IMR-90 (cell line): Measurements from ENCODE around the gene ZNF385B. TPM values are rescaled to one million over a fixed set of nuclear protein-coding genes. Genes with fewer than 3 reads are reported as not detected.

ENCODE experiments used
- ATAC-seq: fragments of 200-7000 bp; cut with Tn5 transposase; 2 replicates; pipeline ENCODE4 v1.9.1; 2020; ENCODE audit warnings: low read depth, mild to moderate bottlenecking, moderate library complexity
- BruUV-seq: library from RNA; stranded (reverse); fragments of 400-500 nt; replicated peaks from 2 replicates; lab custom pipeline; 2021; lab: Mats Ljungman, UMichigan
- CTCF ChIA-PET: fragments of 300-600 bp; formaldehyde crosslinking; extraction: SDS; loops from one replicate; lab custom pipeline; 2021; ENCODE audit warnings: antibody characterized with exemption; lab: Yijun Ruan, JAX
- POLR2A ChIA-PET: fragments of 300-600 bp; sonication (Branson Sonifier 250); formaldehyde crosslinking; loops from one replicate; lab custom pipeline; 2022; ENCODE audit warnings: antibody characterized with exemption; ENCODE audit not compliant: unreplicated experiment; lab: Charles Lee
- DNase-seq: peaks from one replicate; pipeline ENCODE4 v3.0.0; 2013
- H2AFZ ChIP-seq: replicated peaks from 2 replicates; pipeline ENCODE3; 2013; ENCODE audit warnings: low read length, mild to moderate bottlenecking; ENCODE audit not compliant: poor library complexity
- H2AK5ac ChIP-seq: 2 replicates; pipeline ENCODE4 v1.6.1; 2013; ENCODE audit warnings: low read depth, low read length, inconsistent platforms
- H2AK9ac ChIP-seq: replicated peaks from 2 replicates; pipeline ENCODE3; 2013; ENCODE audit warnings: mild to moderate bottlenecking, low read depth, low read length, moderate library complexity; ENCODE audit not compliant: poor library complexity
- H2BK120ac ChIP-seq: 2 replicates; pipeline ENCODE4 v1.6.1; 2013; ENCODE audit warnings: low read depth, low read length, inconsistent platforms
- H2BK15ac ChIP-seq: 3 replicates; pipeline ENCODE4 v1.6.1; 2013; ENCODE audit warnings: low read depth, low read length, inconsistent platforms
- H2BK20ac ChIP-seq: 2 replicates; pipeline ENCODE4 v1.6.1; 2013; ENCODE audit warnings: low read depth, mild to moderate bottlenecking, inconsistent platforms, low read length, moderate library complexity
- H2BK5ac ChIP-seq: 2 replicates; pipeline ENCODE4 v1.6.1; 2013; ENCODE audit warnings: mild to moderate bottlenecking, low read depth, low read length, inconsistent platforms; ENCODE audit not compliant: poor library complexity, severe bottlenecking
- H3K14ac ChIP-seq: replicated peaks from 2 replicates; pipeline ENCODE4 v1.6.1; 2013; ENCODE audit warnings: low read depth, low read length, inconsistent platforms
- H3K18ac ChIP-seq: 2 replicates; pipeline ENCODE4 v1.6.1; 2013; ENCODE audit warnings: low read depth, low read length, control low read depth
- H3K23ac ChIP-seq: 2 replicates; pipeline ENCODE4 v1.6.1; 2013; ENCODE audit warnings: low read depth, low read length, inconsistent platforms
- H3K27ac ChIP-seq: 2 replicates; pipeline ENCODE4 v1.5.1; 2013; ENCODE audit warnings: mild to moderate bottlenecking, control low read depth, low read length; ENCODE audit not compliant: insufficient read depth
- H3K27me3 ChIP-seq: 2 replicates; pipeline ENCODE4 v1.6.1; 2013; ENCODE audit warnings: low read length; ENCODE audit not compliant: control insufficient read depth, insufficient read depth
- H3K36me3 ChIP-seq: 2 replicates; pipeline ENCODE4 v1.6.1; 2013; ENCODE audit warnings: low read length, mixed read lengths; ENCODE audit not compliant: control insufficient read depth, insufficient read depth
- H3K4ac ChIP-seq: 2 replicates; pipeline ENCODE4 v1.6.1; 2013; ENCODE audit warnings: low read depth, low read length, inconsistent platforms
- H3K4me1 ChIP-seq: 2 replicates; pipeline ENCODE4 v1.6.1; 2013; ENCODE audit warnings: low read length, mixed read lengths; ENCODE audit not compliant: control insufficient read depth, insufficient read depth
- H3K4me2 ChIP-seq: 2 replicates; pipeline ENCODE4 v1.6.1; 2013; ENCODE audit warnings: low read depth, mild to moderate bottlenecking, control low read depth, low read length, moderate library complexity
- H3K4me3 ChIP-seq: 2 replicates; pipeline ENCODE4 v1.5.1; 2013; ENCODE audit warnings: low read depth, mild to moderate bottlenecking, control low read depth, low read length, moderate library complexity; ENCODE audit not compliant: insufficient read depth
- H3K56ac ChIP-seq: 2 replicates; pipeline ENCODE4 v1.6.1; 2013; ENCODE audit warnings: low read length, inconsistent platforms; ENCODE audit not compliant: insufficient read depth; ENCODE audit errors: extremely low read depth
- H3K79me1 ChIP-seq, 2 experiments: 2 replicates each; pipeline ENCODE4 v1.6.1; 2013; ENCODE audit warnings: low read length in 2 of 2, inconsistent platforms in 1 of 2, low read depth in 1 of 2
- H3K9ac ChIP-seq: 2 replicates; pipeline ENCODE4 v1.6.1; 2013; ENCODE audit warnings: low read depth, low read length, control low read depth
- H3K9me1 ChIP-seq: 2 replicates; pipeline ENCODE4 v1.6.1; 2013; ENCODE audit warnings: low read length, inconsistent platforms; ENCODE audit not compliant: insufficient read depth
- H3K9me3 ChIP-seq: 2 replicates; pipeline ENCODE4 v1.6.1; 2013; ENCODE audit warnings: low read length; ENCODE audit not compliant: control insufficient read depth, insufficient read depth
- H4K20me1 ChIP-seq: 2 replicates; pipeline ENCODE4 v1.6.1; 2013; ENCODE audit warnings: low read length, inconsistent platforms; ENCODE audit not compliant: insufficient read depth
- H4K5ac ChIP-seq: 2 replicates; pipeline ENCODE4 v1.6.1; 2013; ENCODE audit warnings: mild to moderate bottlenecking, low read depth, low read length, control low read depth
- H4K8ac ChIP-seq, 2 experiments: 2 replicates each; pipeline ENCODE4 v1.6.1; 2013; ENCODE audit warnings: low read depth in 2 of 2, low read length in 2 of 2, control low read depth in 1 of 2, inconsistent platforms in 1 of 2
- H4K91ac ChIP-seq: 2 replicates; pipeline ENCODE4 v1.6.1; 2013; ENCODE audit warnings: low read depth, low read length, inconsistent platforms; ENCODE audit not compliant: insufficient read depth
- CHD1 ChIP-seq: IDR thresholded peaks from 2 replicates; pipeline ENCODE4 v1.6.1; 2012; ENCODE audit warnings: low read depth, low read length, improper control_type of control experiment
- CTCF ChIP-seq: conservative IDR thresholded peaks from 2 replicates; pipeline ENCODE4 v1.5.1; 2012; ENCODE audit warnings: mild to moderate bottlenecking, low read depth, low read length, improper control_type of control experiment
- RAD21 ChIP-seq: IDR thresholded peaks from 2 replicates; pipeline ENCODE4 v1.6.1; 2012; ENCODE audit warnings: low read length, improper control_type of control experiment
- SMC3 ChIP-seq: fragments of 150-350 bp; IDR thresholded peaks from 2 replicates; pipeline ENCODE4 v1.6.1; 2016; ENCODE audit warnings: low read depth, mild to moderate bottlenecking, antibody characterized with exemption, low read length, moderate library complexity
- WGBS, 2 experiments: methylation state at CpG; one replicate each; pipeline versions ENCODE4 v1.1.5 to v1.1.7; 2013; ENCODE audit warnings: missing lambda C conversion rate in 2 of 2; ENCODE audit not compliant: insufficient read length in 1 of 2; ENCODE audit errors: extremely low coverage in 2 of 2; 5-methylcytosine and 5-hydroxymethylcytosine counted together
- dilution Hi-C: fragments of 300-500 bp; cut with HindIII; formaldehyde crosslinking; loops from one replicate; pipeline ENCODE4 v1.14.3; 2018; ENCODE audit warnings: low sequenced_read_pairs; ENCODE audit not compliant: unreplicated experiment
- in situ Hi-C: fragments of 300-500 bp; cut with MboI; formaldehyde crosslinking; loops from 3 replicates; pipeline ENCODE4 v1.14.3; 2019; ENCODE audit warnings: low sequenced_read_pairs, inconsistent platforms, mixed read lengths
- intact Hi-C: fragments of 100-400 bp; cut with micrococcal nuclease; formaldehyde crosslinking; loops from 2 replicates; pipeline ENCODE4 v1.10.0; 2022
- polyA plus RNA-seq, 3 experiments: library from polyadenylated mRNA; depleted of rRNA; stranded (reverse); fragments of >200 nt; gene quantifications; 2 replicates each; pipeline ENCODE4 v1.2.3, GENCODE V29; 2012; ENCODE audit warnings: low replicate concordance in 1 of 3
- total RNA-seq: library from RNA; depleted of rRNA; stranded (reverse); fragments of >200 nt; gene quantifications from 2 replicates; pipeline ENCODE4 v1.2.3, GENCODE V29; 2012

Gene ZNF385B
- total and polyA plus RNA-seq, 2 of the 4 experiments (the other 2 are of a cell fraction), result not detected

DNA sequence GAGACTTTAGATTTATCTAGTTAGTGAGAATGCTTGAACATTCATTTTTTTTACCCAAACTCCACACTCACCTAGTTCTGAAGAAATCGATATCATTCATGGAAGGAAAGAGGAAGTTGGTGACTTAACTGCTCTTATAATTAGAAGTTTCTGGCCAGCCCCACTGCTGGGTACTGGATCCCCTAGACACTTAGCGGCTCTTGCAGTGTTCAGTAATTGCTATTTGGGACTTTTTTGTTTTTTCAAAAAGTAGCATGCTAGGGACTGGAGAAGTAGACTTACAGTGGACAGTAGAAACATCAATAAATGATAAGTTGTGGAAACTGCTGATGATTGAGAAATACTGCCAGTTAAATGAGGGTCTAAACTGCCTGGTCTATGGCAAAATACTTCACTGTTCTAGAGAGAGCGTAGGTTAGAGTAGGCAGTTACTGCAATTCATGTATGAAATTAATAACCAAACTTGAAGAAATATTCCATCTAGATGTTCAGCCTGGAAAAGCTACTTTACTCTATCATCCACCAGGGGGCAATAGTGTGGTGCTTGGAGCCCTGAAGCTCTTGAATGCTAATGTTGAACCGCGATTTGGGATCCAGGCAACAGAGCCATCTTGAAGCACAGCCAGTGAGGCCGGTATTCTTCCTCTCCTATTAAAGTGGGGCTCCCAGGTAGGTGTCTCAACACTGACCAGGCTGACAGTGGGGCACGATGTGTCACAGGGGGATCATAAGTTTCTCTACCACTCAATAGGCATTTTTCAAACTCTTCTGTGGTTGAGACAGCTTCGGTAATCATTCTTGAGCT is 450.7 kb downstream of the ZNF385B start:
- H3K9me3 ChIP-seq, result no peaks in the 10 kb centered on the region
- WGBS, 2 experiments, result no CpG with 5 or more reads among the region's 8 CpGs
- H4K8ac ChIP-seq, result no peak overlapping the region
- ChIA-PET POLR2A (no interaction called here), CTCF (interaction anchor here (0.6 to 2.3 kb wide), 9 partner anchors 10 to 502 kb away, joined by 3 to 7 read pairs (median 4); no protein-coding TSS in a partner anchor)
- no peak overlapping the region for H3K56ac ChIP-seq
- BruUV-seq, result no TSS peak
- 0 out of 2 replicates have a peak, but pooled peaks cover 2% of the 10 kb centered on the region for H3K4me1 ChIP-seq
- no peak overlapping the region for H3K4me3 ChIP-seq
- no peak overlapping the region for H2BK15ac ChIP-seq
- no peak overlapping the region for H2AK9ac ChIP-seq
- no peaks in the 10 kb centered on the region; the same call in 1 of the 2 replicates for H3K9me1 ChIP-seq
- H2BK120ac ChIP-seq, result no peak overlapping the region
- no peak overlapping the region for H3K9ac ChIP-seq
- DNase-seq, result peak; percentile 65
- H3K14ac ChIP-seq, result no peak overlapping the region
- TF ChIP-seq CHD1 (no peak), CTCF (peak; percentile 67), RAD21 (peak; percentile 71), SMC3 (peak; percentile 73)
- ATAC-seq, result peak; percentile 88
- no peaks in the 10 kb centered on the region for H3K79me1 ChIP-seq
- intact Hi-C loops, result loop anchor here (1.0 kb wide), 2 partner anchors 191 to 341 kb away; no protein-coding TSS in a partner anchor
- H3K18ac ChIP-seq, result no peak overlapping the region
- no peak overlapping the region for H3K4me2 ChIP-seq
- dilution Hi-C loops, result no loop called here
- H4K5ac ChIP-seq, result no peak overlapping the region
- H4K20me1 ChIP-seq, result no peaks in the 10 kb centered on the region
- H2BK5ac ChIP-seq, result no peak overlapping the region
- H2AFZ ChIP-seq, result peak overlapping the region; percentile 46
- no peaks in the 10 kb centered on the region for H3K36me3 ChIP-seq
- H4K91ac ChIP-seq, result no peak overlapping the region
- H3K27ac ChIP-seq, result no peak overlapping the region
- H3K27me3 ChIP-seq, result no peaks in the 10 kb centered on the region; the same call in 1 of the 2 replicates
- no peak overlapping the region for H3K23ac ChIP-seq
- H3K4ac ChIP-seq, result no peak overlapping the region
- no peak overlapping the region for H2BK20ac ChIP-seq
- no peak overlapping the region for H2AK5ac ChIP-seq
- in situ Hi-C loops, result loop anchor here (25.0 kb wide), 1 partner anchor 652 kb away; no protein-coding TSS in a partner anchor
